Measurements from ENCODE around the gene LPCAT1. TPM values are rescaled to one million over a fixed set of nuclear protein-coding genes. Genes with fewer than 3 reads are reported as not detected.

LPCAT1 gene
- total and polyA plus RNA-seq, 2 of the 4 experiments (the other 2 are of a cell fraction) = 17.7 to 33.6 TPM

- no peak for DNase-seq
- no peak overlapping the region for H2AFZ ChIP-seq (replicated peaks; ENCODE audit: low read length, poor library complexity)
- no peaks in the 10 kb centered on the region for H3K36me3 ChIP-seq (ENCODE audit: control insufficient read depth, insufficient read depth, low read length)
- H2AK5ac ChIP-seq (ENCODE audit: low read depth, low read length) = no peak overlapping the region
- H3K23ac ChIP-seq (ENCODE audit: low read depth, low read length) = no peak overlapping the region
- H3K9me1 ChIP-seq (ENCODE audit: insufficient read depth, low read length) = no peaks in the 10 kb centered on the region
- no peak overlapping the region for H3K18ac ChIP-seq (ENCODE audit: low read depth, low read length)
- ChIA-PET POLR2A (ENCODE audit: unreplicated experiment) (no interaction called here), CTCF (no interaction called here)
- no peak overlapping the region for H2AK9ac ChIP-seq (replicated peaks; ENCODE audit: low read depth, low read length, poor library complexity)
- no peak overlapping the region for H3K27ac ChIP-seq (ENCODE audit: insufficient read depth, low read length)
- H3K9me3 ChIP-seq (ENCODE audit: control insufficient read depth, insufficient read depth, low read length) = no peaks in the 10 kb centered on the region
- no peak overlapping the region for H4K8ac ChIP-seq (ENCODE audit: low read depth in 2 of 2, low read length in 2 of 2)
- H3K9ac ChIP-seq (ENCODE audit: low read depth, low read length) = no peak overlapping the region
- intact Hi-C loops (cut with micrococcal nuclease) = no loop called here
- no peak overlapping the region for H2BK15ac ChIP-seq (ENCODE audit: low read depth, low read length)
- ATAC-seq (ENCODE audit: low read depth) = no peak
- no peak overlapping the region for H3K4me3 ChIP-seq (ENCODE audit: insufficient read depth, low read depth, low read length)
- BruUV-seq (replicated peaks) = no TSS peak
- no peak overlapping the region for H2BK20ac ChIP-seq (ENCODE audit: low read depth, low read length)
- no peak overlapping the region for H2BK5ac ChIP-seq (ENCODE audit: low read depth, low read length, poor library complexity, severe bottlenecking)
- H3K56ac ChIP-seq (ENCODE audit: extremely low read depth, insufficient read depth, low read length) = no peak overlapping the region
- no CpG with 5 or more reads among the region's 10 CpGs for WGBS, 2 experiments (ENCODE audit: extremely low coverage in 2 of 2, insufficient read length in 1 of 2)
- H3K4me1 ChIP-seq (ENCODE audit: control insufficient read depth, insufficient read depth, low read length) = no peaks in the 10 kb centered on the region
- no peak overlapping the region for H2BK120ac ChIP-seq (ENCODE audit: low read depth, low read length)
- no peak overlapping the region for H3K4me2 ChIP-seq (ENCODE audit: low read depth, low read length)
- in situ Hi-C loops (cut with MboI; ENCODE audit: low sequenced_read_pairs) = no loop called here
- H4K5ac ChIP-seq (ENCODE audit: low read depth, low read length) = no peak overlapping the region
- H4K20me1 ChIP-seq (ENCODE audit: insufficient read depth, low read length) = no peaks in the 10 kb centered on the region
- H4K91ac ChIP-seq (ENCODE audit: insufficient read depth, low read depth, low read length) = no peak overlapping the region
- no peak for TF ChIP-seq NFE2L2 (IDR thresholded peaks at IDR 0.05; ENCODE audit: low read depth, low read length)
- no peak for TF ChIP-seq MAFK (IDR thresholded peaks at IDR 0.05; ENCODE audit: low read depth, low read length)
- TF ChIP-seq POLR2A (IDR thresholded peaks at IDR 0.05; ENCODE audit: low read depth, low read length) = no peak
- TF ChIP-seq USF2 (IDR thresholded peaks at IDR 0.05; ENCODE audit: low read depth, low read length) = no peak
- TF ChIP-seq RFX5 (IDR thresholded peaks at IDR 0.05; ENCODE audit: low read depth, low read length) = no peak
- no peak for TF ChIP-seq RAD21 (IDR thresholded peaks at IDR 0.05; ENCODE audit: low read length)
- no peak for TF ChIP-seq FOS (IDR thresholded peaks at IDR 0.05; ENCODE audit: low read depth, low read length)
- TF ChIP-seq SMC3 (IDR thresholded peaks at IDR 0.05; ENCODE audit: low read depth, low read length) = no peak
- no peak for TF ChIP-seq ELK1 (IDR thresholded peaks at IDR 0.05; ENCODE audit: borderline replicate concordance, low read depth, low read length)
- TF ChIP-seq CHD1 (IDR thresholded peaks at IDR 0.05; ENCODE audit: low read depth, low read length) = no peak
- TF ChIP-seq BHLHE40 (IDR thresholded peaks at IDR 0.05; ENCODE audit: low read depth, low read length) = no peak
- no peak for TF ChIP-seq CTCF (conservative IDR thresholded peaks at IDR 0.05; ENCODE audit: low read depth, low read length)
- no peak for TF ChIP-seq MXI1 (IDR thresholded peaks at IDR 0.05; ENCODE audit: borderline replicate concordance, low read depth, low read length)
- TF ChIP-seq CEBPB (IDR thresholded peaks at IDR 0.05; ENCODE audit: low read depth, low read length) = no peak
- TF ChIP-seq MAZ (IDR thresholded peaks at IDR 0.05; ENCODE audit: borderline replicate concordance, low read depth, low read length) = no peak
- TF ChIP-seq RCOR1 (IDR thresholded peaks at IDR 0.05; ENCODE audit: insufficient replicate concordance, low read length) = no peak
- H3K14ac ChIP-seq (replicated peaks; ENCODE audit: low read depth, low read length) = no peak overlapping the region
- peaks cover 13% of the 10 kb centered on the region; the same call in 1 of the 2 replicates for H3K27me3 ChIP-seq (ENCODE audit: control insufficient read depth, insufficient read depth, low read length)
- H3K4ac ChIP-seq (ENCODE audit: low read depth, low read length) = no peak overlapping the region
- dilution Hi-C loops (cut with HindIII; ENCODE audit: low sequenced_read_pairs, unreplicated experiment) = no loop called here
- H3K79me1 ChIP-seq (ENCODE audit: low read depth in 1 of 2, low read length in 2 of 2) = no peaks in the 10 kb centered on the region
These were observed 111.1 kb downstream of the LPCAT1 start for GRCh38 chr5:1412621-1413020.

All from IMR-90 (cell line).